Measurements from ENCODE around the gene SORT1.

SORT1 gene

GRCh38 chr1:109282497-109282951 is 115.2 kb downstream of the SORT1 start:
- H3K27ac Mint-ChIP-seq: peak overlapping the region; percentile 82
- no peaks in the 10 kb centered on the region for H3K9me3 Mint-ChIP-seq
- intact Hi-C loops (cut with micrococcal nuclease): no loop called here
- peak overlapping the region; percentile 97 for H3K4me3 Mint-ChIP-seq
- H3K4me1 Mint-ChIP-seq (ENCODE audit: low read depth): peaks cover 42% of the 10 kb centered on the region
- peaks cover 8% of the 10 kb centered on the region for H3K36me3 Mint-ChIP-seq (ENCODE audit: low read depth)
- H3K27me3 Mint-ChIP-seq: no peaks in the 10 kb centered on the region

- Mint-ChIP-seq H3K36me3 (ENCODE audit: low read depth) (peaks cover 8% of the 10 kb centered on the region), H3K27me3 (no peaks in the 10 kb centered on the region), H3K4me1 (ENCODE audit: low read depth) (peaks cover 48% of the 10 kb centered on the region), H3K27ac (peak overlapping the region; percentile 82), H3K9me3 (no peaks in the 10 kb centered on the region), H3K4me3 (peak overlapping the region; percentile 32)
- intact Hi-C loops (cut with micrococcal nuclease): no loop called here
Measured at GRCh38 chr1:109281680-109282496, 115.8 kb downstream of the SORT1 start.

GRCh38 chr1:109280862-109281261 is 116.9 kb downstream of the SORT1 start:
- Mint-ChIP-seq H3K27ac (peak overlapping the region; percentile 30), H3K4me3 (no peak overlapping the region), H3K36me3 (ENCODE audit: low read depth) (peaks cover 8% of the 10 kb centered on the region), H3K4me1 (ENCODE audit: low read depth) (peaks cover 52% of the 10 kb centered on the region), H3K27me3 (no peaks in the 10 kb centered on the region), H3K9me3 (no peaks in the 10 kb centered on the region)
- intact Hi-C loops (cut with micrococcal nuclease): no loop called here

GRCh38 chr1:109279615-109280278 is 118.0 kb downstream of the SORT1 start:
- no peaks in the 10 kb centered on the region for H3K27me3 Mint-ChIP-seq
- peaks cover 8% of the 10 kb centered on the region for H3K36me3 Mint-ChIP-seq (ENCODE audit: low read depth)
- peak overlapping the region; percentile 15 for H3K27ac Mint-ChIP-seq
- no peaks in the 10 kb centered on the region for H3K9me3 Mint-ChIP-seq
- H3K4me3 Mint-ChIP-seq: no peak overlapping the region
- intact Hi-C loops (cut with micrococcal nuclease): no loop called here
- H3K4me1 Mint-ChIP-seq (ENCODE audit: low read depth): peaks cover 63% of the 10 kb centered on the region

GRCh38 chr1:109277434-109278204 is 120.1 kb downstream of the SORT1 start:
- Mint-ChIP-seq H3K9me3 (no peaks in the 10 kb centered on the region), H3K4me3 (no peak overlapping the region), H3K4me1 (ENCODE audit: low read depth) (peaks cover 69% of the 10 kb centered on the region), H3K27ac (no peak overlapping the region), H3K27me3 (peaks cover 4% of the 10 kb centered on the region), H3K36me3 (ENCODE audit: low read depth) (peaks cover under 1% of the 10 kb centered on the region)
- intact Hi-C loops (cut with micrococcal nuclease): loop anchor here (1.0 kb wide), 1 partner anchor 122 kb away; no protein-coding TSS in a partner anchor

GRCh38 chr1:109275706-109276345 is 121.9 kb downstream of the SORT1 start:
- H3K27me3 Mint-ChIP-seq: peaks cover 4% of the 10 kb centered on the region
- peak overlapping the region; percentile 65 for H3K27ac Mint-ChIP-seq
- no peak overlapping the region for H3K4me3 Mint-ChIP-seq
- no peaks in the 10 kb centered on the region for H3K36me3 Mint-ChIP-seq (ENCODE audit: low read depth)
- H3K9me3 Mint-ChIP-seq: no peaks in the 10 kb centered on the region
- intact Hi-C loops (cut with micrococcal nuclease): no loop called here
- H3K4me1 Mint-ChIP-seq (ENCODE audit: low read depth): peaks cover 51% of the 10 kb centered on the region

GRCh38 chr1:109274533-109275476 is 122.9 kb downstream of the SORT1 start:
- intact Hi-C loops (cut with micrococcal nuclease): no loop called here
- peaks cover 4% of the 10 kb centered on the region for H3K27me3 Mint-ChIP-seq
- no peak overlapping the region for H3K4me3 Mint-ChIP-seq
- no peaks in the 10 kb centered on the region for H3K36me3 Mint-ChIP-seq (ENCODE audit: low read depth)
- H3K27ac Mint-ChIP-seq: peak overlapping the region; percentile 65
- peaks cover 40% of the 10 kb centered on the region for H3K4me1 Mint-ChIP-seq (ENCODE audit: low read depth)
- no peaks in the 10 kb centered on the region for H3K9me3 Mint-ChIP-seq

- Mint-ChIP-seq H3K9me3 (no peaks in the 10 kb centered on the region), H3K4me3 (no peak overlapping the region), H3K27me3 (peaks cover 4% of the 10 kb centered on the region), H3K4me1 (ENCODE audit: low read depth) (peaks cover 35% of the 10 kb centered on the region), H3K27ac (peak overlapping the region; percentile 26), H3K36me3 (ENCODE audit: low read depth) (no peaks in the 10 kb centered on the region)
- intact Hi-C loops (cut with micrococcal nuclease): no loop called here
Measured at GRCh38 chr1:109273570-109274288, 124.0 kb downstream of the SORT1 start.

GRCh38 chr1:109272831-109273547 is 124.7 kb downstream of the SORT1 start:
- H3K4me1 Mint-ChIP-seq (ENCODE audit: low read depth): peaks cover 35% of the 10 kb centered on the region
- no peaks in the 10 kb centered on the region for H3K9me3 Mint-ChIP-seq
- H3K4me3 Mint-ChIP-seq: no peak overlapping the region
- H3K27ac Mint-ChIP-seq: peak overlapping the region; percentile 28
- H3K27me3 Mint-ChIP-seq: peaks cover 4% of the 10 kb centered on the region
- no peaks in the 10 kb centered on the region for H3K36me3 Mint-ChIP-seq (ENCODE audit: low read depth)
- intact Hi-C loops (cut with micrococcal nuclease): no loop called here

GRCh38 chr1:109272021-109272799 is 125.5 kb downstream of the SORT1 start:
- H3K9me3 Mint-ChIP-seq: no peaks in the 10 kb centered on the region
- peaks cover 30% of the 10 kb centered on the region for H3K4me1 Mint-ChIP-seq (ENCODE audit: low read depth)
- peak overlapping the region; percentile 28 for H3K27ac Mint-ChIP-seq
- no peak overlapping the region for H3K4me3 Mint-ChIP-seq
- intact Hi-C loops (cut with micrococcal nuclease): no loop called here
- peaks cover 4% of the 10 kb centered on the region for H3K27me3 Mint-ChIP-seq
- no peaks in the 10 kb centered on the region for H3K36me3 Mint-ChIP-seq (ENCODE audit: low read depth)

GRCh38 chr1:109271458-109271857 is 126.3 kb downstream of the SORT1 start:
- Mint-ChIP-seq H3K9me3 (no peaks in the 10 kb centered on the region), H3K4me1 (ENCODE audit: low read depth) (peaks cover 23% of the 10 kb centered on the region), H3K36me3 (ENCODE audit: low read depth) (no peaks in the 10 kb centered on the region), H3K27ac (no peak overlapping the region), H3K27me3 (peaks cover 4% of the 10 kb centered on the region), H3K4me3 (no peak overlapping the region)
- intact Hi-C loops (cut with micrococcal nuclease): no loop called here
